ENCODE data around the gene AACS.

DNA sequence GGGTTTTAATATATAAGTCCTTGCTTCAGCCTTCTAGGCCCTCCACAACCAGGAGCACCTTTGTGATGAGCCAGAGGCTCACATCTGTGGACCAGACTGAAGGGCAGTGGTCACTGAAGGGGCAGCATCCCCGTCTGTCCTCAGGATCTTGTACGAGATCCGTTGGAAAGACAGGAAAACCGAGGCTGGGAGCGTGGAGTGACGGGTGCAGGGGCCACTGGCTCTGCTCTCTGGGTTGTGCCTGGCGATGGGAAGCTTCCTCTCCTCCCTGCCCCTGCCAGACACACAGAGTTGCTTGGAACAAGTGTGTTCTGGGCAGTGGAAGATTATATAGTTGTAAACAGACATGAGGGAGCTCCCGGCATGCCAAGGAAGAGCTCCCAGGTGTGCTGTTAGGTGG, 48.0 kb downstream of the AACS start:
- no peak for TF ChIP-seq RAD21 (conservative IDR thresholded peaks at IDR 0.05)
- no peak for TF ChIP-seq POLR2AphosphoS5 (IDR thresholded peaks at IDR 0.05)
- TF ChIP-seq CTCF (IDR thresholded peaks at IDR 0.05; ENCODE audit: poor library complexity, severe bottlenecking): no peak
- TF ChIP-seq EZH2 (IDR thresholded peaks at IDR 0.05; ENCODE audit: borderline replicate concordance, insufficient read depth, low read length, poor library complexity, severe bottlenecking): no peak
- no peak for TF ChIP-seq TAF1 (IDR thresholded peaks at IDR 0.05; ENCODE audit: low read depth)
- no peak for TF ChIP-seq EP300 (conservative IDR thresholded peaks at IDR 0.05; ENCODE audit: poor library complexity, severe bottlenecking)
- TF ChIP-seq REST (IDR thresholded peaks at IDR 0.05; ENCODE audit: borderline replicate concordance): no peak
